Neural progenitor cell (in vitro differentiated cells): ENCODE data around the gene RCE1.

Source experiments
- CTCF ChIP-seq: fragments of 200-600 bp; sonication (generic); IDR thresholded peaks from 2 replicates; pipeline ENCODE4 v1.5.1; 2017; ENCODE audit warnings: antibody characterized with exemption, mild to moderate bottlenecking
- EZH2phosphoT487 ChIP-seq: fragments of 200-600 bp; sonication (generic); IDR thresholded peaks from 2 replicates; pipeline ENCODE4 v1.6.1; 2017; ENCODE audit warnings: antibody characterized with exemption

- TF ChIP-seq CTCF (no peak), EZH2phosphoT487 (no peak)
Observed at GRCh38 chr11:66868082-66868725, 25.0 kb downstream of the RCE1 start.
